ENCODE results near the gene LRRC18. TPM values are rescaled to one million over a fixed set of nuclear protein-coding genes. Genes with fewer than 3 reads are reported as not detected.

Gene LRRC18
- total RNA-seq, 1 experiment from 2014 or later = not detected

DNA sequence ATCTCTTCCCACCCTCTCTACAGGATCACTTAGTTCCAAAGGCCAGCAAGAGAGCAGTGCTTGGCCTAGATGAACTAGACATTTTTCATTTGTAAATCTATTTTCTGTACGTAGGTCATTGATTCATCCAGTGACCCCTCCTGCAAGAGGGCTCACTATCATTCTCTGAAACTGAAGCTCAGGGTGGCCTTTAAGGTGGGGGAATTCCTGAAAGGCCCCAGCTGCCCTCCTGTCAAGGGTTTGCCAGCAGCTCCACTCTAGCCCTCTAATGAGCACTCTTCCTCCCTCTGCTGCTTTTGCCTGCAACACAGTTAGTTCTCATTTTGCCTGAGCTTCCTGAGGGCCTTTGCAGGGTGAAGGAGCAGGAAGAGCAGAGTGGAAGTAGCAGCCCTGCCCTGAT is 41.2 kb downstream of the LRRC18 start (continued):
- TF ChIP-seq, protein P1, sequence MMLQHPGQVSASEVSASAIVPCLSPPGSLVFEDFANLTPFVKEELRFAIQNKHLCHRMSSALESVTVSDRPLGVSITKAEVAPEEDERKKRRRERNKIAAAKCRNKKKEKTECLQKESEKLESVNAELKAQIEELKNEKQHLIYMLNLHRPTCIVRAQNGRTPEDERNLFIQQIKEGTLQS (IDR thresholded peaks at IDR 0.05) = no peak

DNA sequence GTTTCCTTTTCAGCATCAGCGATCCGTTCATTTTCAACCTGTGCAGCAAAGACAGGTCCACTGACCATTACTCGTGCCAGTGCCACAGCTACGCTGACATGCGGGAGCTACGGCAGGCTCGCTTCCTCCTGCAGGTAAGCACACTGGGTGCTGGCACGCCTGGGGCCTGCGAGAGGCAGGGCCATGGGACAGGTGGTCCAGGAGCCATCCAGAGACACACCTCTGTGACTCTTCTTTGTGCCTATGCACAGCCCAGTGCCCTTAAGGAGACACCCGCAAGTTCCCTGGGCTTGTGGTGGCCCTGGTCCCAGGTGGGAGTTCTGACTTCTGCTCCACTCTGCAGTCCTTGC is 42.2 kb downstream of the LRRC18 start:
- ATAC-seq (no peak), DNase-seq (ENCODE audit: low read depth, low spot score) (no peak)
- Histone ChIP-seq H2AFZ (ENCODE audit: low read depth, low read length, poor library complexity, severe bottlenecking) (no peak overlapping the region), H3K27ac (ENCODE audit: low read depth, low read length) (no peak overlapping the region), H3K4me2 (ENCODE audit: low read length) (no peak overlapping the region), H3K9ac (ENCODE audit: low read length) (no peak overlapping the region), H3K27me3 (ENCODE audit: insufficient read depth, low read length) (peaks cover 20% of the 10 kb centered on the region; the same call in 1 of the 2 replicates), H3K36me3 (ENCODE audit: control insufficient read depth in 1 of 2, insufficient read depth in 2 of 2, low read length in 2 of 2) (no peaks in the 10 kb centered on the region), H4K20me1 (ENCODE audit: insufficient read depth) (no peaks in the 10 kb centered on the region), H3K9me3 (ENCODE audit: control insufficient read depth in 1 of 2, insufficient read depth in 1 of 2, low read depth in 1 of 2, low read length in 2 of 2) (no peaks in the 10 kb centered on the region), H3K9me2 (ENCODE audit: insufficient read depth) (no peaks in the 10 kb centered on the region), H3K79me2 (ENCODE audit: insufficient read depth, low read length) (no peaks in the 10 kb centered on the region), H3K4me3 (replicated peaks in 1 of 2; ENCODE audit: low read depth in 1 of 2, low read length in 2 of 2) (no peak overlapping the region), H3K4me1 (ENCODE audit: control insufficient read depth in 1 of 2, insufficient read depth in 2 of 2, low read length in 2 of 2) (no peaks in the 10 kb centered on the region)
- no TSS peak for BruUV-seq (replicated peaks)
- ChIA-PET RAD21 (ENCODE audit: low non-redundant PET in 1 of 2, low total read pairs in 2 of 2, uncharacterized antibody in 2 of 2, unreplicated experiment in 2 of 2) (no interaction called here), POLR2A (interaction anchor here (0.5 kb wide), 1 partner anchor 217 kb away, joined by 3 read pairs; no protein-coding TSS in a partner anchor), CTCF (no interaction called here)
- intact Hi-C loops (cut with micrococcal nuclease) = no loop called here
- TF ChIP-seq ELF1 (IDR thresholded peaks at IDR 0.05; ENCODE audit: borderline replicate concordance, low read depth) (no peak), SIN3A (IDR thresholded peaks at IDR 0.05; ENCODE audit: low read depth) (no peak), SP1 (IDR thresholded peaks at IDR 0.05; ENCODE audit: low read depth) (no peak), CBX3 (IDR thresholded peaks at IDR 0.05; ENCODE audit: low read depth) (no peak), JUND (IDR thresholded peaks at IDR 0.05) (no peak), EGR1 (IDR thresholded peaks at IDR 0.05; ENCODE audit: low read depth) (no peak), EZH2phosphoT487 (IDR thresholded peaks at IDR 0.05; ENCODE audit: borderline replicate concordance) (no peak), TCF7L2 (IDR thresholded peaks at IDR 0.05; ENCODE audit: borderline replicate concordance, extremely low read depth, insufficient read depth, insufficient read length) (no peak), RAD21 (IDR thresholded peaks at IDR 0.05; ENCODE audit: low read depth) (no peak), ZFX (IDR thresholded peaks at IDR 0.05) (no peak), ZNF274 (IDR thresholded peaks at IDR 0.05; ENCODE audit: low read depth, low read length) (no peak), EZH2 (IDR thresholded peaks at IDR 0.05) (no peak)
- TF ChIP-seq, protein P2, sequence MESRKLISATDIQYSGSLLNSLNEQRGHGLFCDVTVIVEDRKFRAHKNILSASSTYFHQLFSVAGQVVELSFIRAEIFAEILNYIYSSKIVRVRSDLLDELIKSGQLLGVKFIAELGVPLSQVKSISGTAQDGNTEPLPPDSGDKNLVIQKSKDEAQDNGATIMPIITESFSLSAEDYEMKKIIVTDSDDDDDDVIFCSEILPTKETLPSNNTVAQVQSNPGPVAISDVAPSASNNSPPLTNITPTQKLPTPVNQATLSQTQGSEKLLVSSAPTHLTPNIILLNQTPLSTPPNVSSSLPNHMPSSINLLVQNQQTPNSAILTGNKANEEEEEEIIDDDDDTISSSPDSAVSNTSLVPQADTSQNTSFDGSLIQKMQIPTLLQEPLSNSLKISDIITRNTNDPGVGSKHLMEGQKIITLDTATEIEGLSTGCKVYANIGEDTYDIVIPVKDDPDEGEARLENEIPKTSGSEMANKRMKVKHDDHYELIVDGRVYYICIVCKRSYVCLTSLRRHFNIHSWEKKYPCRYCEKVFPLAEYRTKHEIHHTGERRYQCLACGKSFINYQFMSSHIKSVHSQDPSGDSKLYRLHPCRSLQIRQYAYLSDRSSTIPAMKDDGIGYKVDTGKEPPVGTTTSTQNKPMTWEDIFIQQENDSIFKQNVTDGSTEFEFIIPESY (IDR thresholded peaks at IDR 0.05; ENCODE audit: extremely low read depth, insufficient replicate concordance, low read length) = no peak
- TF ChIP-seq, protein P1 (IDR thresholded peaks at IDR 0.05) = no peak
- TF ChIP-seq, protein P3, sequence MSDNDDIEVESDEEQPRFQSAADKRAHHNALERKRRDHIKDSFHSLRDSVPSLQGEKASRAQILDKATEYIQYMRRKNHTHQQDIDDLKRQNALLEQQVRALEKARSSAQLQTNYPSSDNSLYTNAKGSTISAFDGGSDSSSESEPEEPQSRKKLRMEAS (IDR thresholded peaks at IDR 0.05) = no peak
- TF ChIP-seq, protein P4, sequence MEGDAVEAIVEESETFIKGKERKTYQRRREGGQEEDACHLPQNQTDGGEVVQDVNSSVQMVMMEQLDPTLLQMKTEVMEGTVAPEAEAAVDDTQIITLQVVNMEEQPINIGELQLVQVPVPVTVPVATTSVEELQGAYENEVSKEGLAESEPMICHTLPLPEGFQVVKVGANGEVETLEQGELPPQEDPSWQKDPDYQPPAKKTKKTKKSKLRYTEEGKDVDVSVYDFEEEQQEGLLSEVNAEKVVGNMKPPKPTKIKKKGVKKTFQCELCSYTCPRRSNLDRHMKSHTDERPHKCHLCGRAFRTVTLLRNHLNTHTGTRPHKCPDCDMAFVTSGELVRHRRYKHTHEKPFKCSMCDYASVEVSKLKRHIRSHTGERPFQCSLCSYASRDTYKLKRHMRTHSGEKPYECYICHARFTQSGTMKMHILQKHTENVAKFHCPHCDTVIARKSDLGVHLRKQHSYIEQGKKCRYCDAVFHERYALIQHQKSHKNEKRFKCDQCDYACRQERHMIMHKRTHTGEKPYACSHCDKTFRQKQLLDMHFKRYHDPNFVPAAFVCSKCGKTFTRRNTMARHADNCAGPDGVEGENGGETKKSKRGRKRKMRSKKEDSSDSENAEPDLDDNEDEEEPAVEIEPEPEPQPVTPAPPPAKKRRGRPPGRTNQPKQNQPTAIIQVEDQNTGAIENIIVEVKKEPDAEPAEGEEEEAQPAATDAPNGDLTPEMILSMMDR (IDR thresholded peaks at IDR 0.05 in 2 of 3, conservative IDR thresholded peaks at IDR 0.05 in 1 of 3; ENCODE audit: borderline replicate concordance in 1 of 3, insufficient read depth in 1 of 3, low read depth in 2 of 3, low read length in 2 of 3) = no peak

Data from HCT116 (cell line).